Kidney capillary endothelial cell (primary cell): ENCODE results near the gene OR1J2.
"Not testable (repeated sequence)": the region's sequence is repeated elsewhere in the genome, so short reads cannot be mapped to it uniquely, and the experiment has no call there.

ENCODE experiments used
- DNase-seq: peaks from one replicate; pipeline ENCODE4 v3.0.0-alpha.2; 2018; ENCODE audit warnings: low spot score

OR1J2 gene

GRCh38 chr9:122510502-122510901, at the start of gene OR1J2:
OR1J2 (plus strand) TSS chr9:122510802; CDS start chr9:122510802, 0 bp downstream.
- DNase-seq = no peak

- DNase-seq = no peak
Measured at GRCh38 chr9:122463828-122464632, 46.6 kb upstream of the OR1J2 start.

- DNase-seq = peak; percentile 84
Measured at GRCh38 chr9:122464633-122465567, 45.7 kb upstream of the OR1J2 start.

- no peak for DNase-seq
Measured at GRCh38 chr9:122466456-122466855, 44.1 kb upstream of the OR1J2 start.

- DNase-seq = no peak
Measured at GRCh38 chr9:122468735-122469134, 41.9 kb upstream of the OR1J2 start.

- no peak for DNase-seq
Measured at GRCh38 chr9:122474561-122474960, 36.0 kb upstream of the OR1J2 start.

GRCh38 chr9:122475717-122476116, 34.9 kb upstream of the OR1J2 start:
- DNase-seq = no peak

- no peak for DNase-seq
Measured at GRCh38 chr9:122477346-122477745, 33.3 kb upstream of the OR1J2 start.

GRCh38 chr9:122477826-122478225, 32.8 kb upstream of the OR1J2 start, which contains the start of gene OR1J1:
OR1J1 (minus strand) TSS chr9:122477926; CDS start chr9:122477926, 0 bp downstream.
- DNase-seq = no peak

GRCh38 chr9:122479062-122479461, 31.5 kb upstream of the OR1J2 start:
- DNase-seq = no peak

- peak; percentile 41 for DNase-seq
Measured at GRCh38 chr9:122498883-122499288, 11.7 kb upstream of the OR1J2 start.

GRCh38 chr9:122506964-122507363, 3.6 kb upstream of the OR1J2 start:
- no peak for DNase-seq

GRCh38 chr9:122518226-122518625, 7.6 kb downstream of the OR1J2 start:
- no peak for DNase-seq

GRCh38 chr9:122518841-122519240, 8.2 kb downstream of the OR1J2 start, which contains the start of gene OR1J4:
OR1J4 (plus strand) TSS chr9:122519141; CDS start chr9:122519141, 0 bp downstream.
- no peak for DNase-seq

GRCh38 chr9:122519376-122519775, 8.8 kb downstream of the OR1J2 start:
- DNase-seq = no peak

- DNase-seq = no peak
Measured at GRCh38 chr9:122526602-122527001, 16.0 kb downstream of the OR1J2 start.

- DNase-seq = no peak
Measured at GRCh38 chr9:122527193-122527592, 16.6 kb downstream of the OR1J2 start, which contains the start of gene OR1N1. OR1N1 (minus strand) TSS chr9:122527293; CDS start chr9:122527293, 0 bp downstream.

- not testable (repeated sequence) for DNase-seq
Measured at GRCh38 chr9:122531157-122531556, 20.6 kb downstream of the OR1J2 start.

GRCh38 chr9:122536134-122536533, 25.5 kb downstream of the OR1J2 start:
- DNase-seq = no peak

- DNase-seq = not testable (repeated sequence)
Measured at GRCh38 chr9:122537066-122537465, 26.5 kb downstream of the OR1J2 start.

GRCh38 chr9:122538757-122539156, 28.2 kb downstream of the OR1J2 start:
- no peak for DNase-seq

GRCh38 chr9:122546196-122546595, 35.6 kb downstream of the OR1J2 start:
- no peak for DNase-seq
